Measurements from ENCODE around the gene TBC1D17.
A peak's percentile ranks its signal among the peaks of the same experiment; 100 is the strongest.

TBC1D17 gene

GRCh38 chr19:49933643-49934042 is 56.1 kb downstream of the TBC1D17 start:
- no peak for DNase-seq (ENCODE audit: low read depth in 2 of 3, low spot score in 1 of 3)

GRCh38 chr19:49936549-49936948 is 59.0 kb downstream of the TBC1D17 start:
- DNase-seq (ENCODE audit: low read depth in 2 of 3, low spot score in 1 of 3), result no peak

GRCh38 chr19:49937750-49938381 is 60.4 kb downstream of the TBC1D17 start:
- peak; percentile 68 to 79 (median 69) for DNase-seq (ENCODE audit: low read depth in 2 of 3, low spot score in 1 of 3)

Measured in stimulated activated CD4-positive, alpha-beta T cell treated with anti-CD3 and anti-CD28 coated beads, Interleukin-12 subunit alpha, Interleukin-12 subunit beta, amount 100 ng/mL, for 48 hours (primary cell).